ENCODE measurements around the gene YY1.

The YY1 gene

DNA sequence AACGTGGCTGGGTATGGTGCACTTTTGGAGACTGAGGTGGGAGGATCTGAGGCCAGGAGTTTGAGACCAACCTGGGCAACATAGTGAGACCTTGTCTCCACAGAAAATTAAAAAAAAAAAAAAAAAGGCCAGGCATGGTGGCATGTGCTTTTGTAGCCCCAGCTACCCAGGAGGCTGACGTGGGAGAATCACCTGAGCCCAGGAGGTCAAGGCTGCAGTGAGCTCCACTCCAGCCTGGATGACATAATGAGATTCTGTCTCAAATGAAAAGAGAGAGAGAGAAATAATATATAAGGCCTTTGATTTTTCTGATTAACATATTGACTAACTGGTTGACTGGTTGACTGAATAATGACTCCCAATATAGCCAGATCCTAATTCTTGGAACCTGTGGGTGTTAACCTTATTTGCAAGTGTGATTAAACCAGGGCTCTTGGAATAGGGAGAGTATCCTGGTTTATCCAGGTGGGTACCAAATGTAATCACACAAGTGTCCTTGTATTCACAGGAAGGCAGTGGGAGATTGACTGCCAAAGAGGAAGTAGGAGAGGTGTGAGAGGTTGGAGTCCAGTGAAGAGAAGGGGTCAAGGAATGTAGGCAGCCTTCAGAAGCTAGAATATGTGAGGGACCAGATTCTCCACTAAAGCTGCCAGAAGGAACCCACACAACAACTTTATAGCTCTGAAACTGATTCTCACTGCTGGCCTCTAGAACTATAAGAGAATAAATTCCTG, 12.0 kb downstream of the YY1 start:
- no peak overlapping the region for H3K27ac ChIP-seq
- no peak overlapping the region for H3K9ac ChIP-seq (ENCODE audit: insufficient read length)
- H3K9me3 ChIP-seq (ENCODE audit: low read depth, low read length) = no peaks in the 10 kb centered on the region
- no peak for DNase-seq (ENCODE audit: low read depth, low spot score)
- no peak overlapping the region for H3K4me3 ChIP-seq
- TF ChIP-seq POLR2AphosphoS5 (IDR thresholded peaks at IDR 0.05; ENCODE audit: borderline replicate concordance, low read depth, low read length) = no peak
- no peak for TF ChIP-seq FOXP2 (optimal IDR thresholded peaks at IDR 0.05; ENCODE audit: control extremely low read depth, extremely low read length, insufficient read depth)
- TF ChIP-seq EZH2 (IDR thresholded peaks at IDR 0.05) = no peak
- peaks cover 11% of the 10 kb centered on the region for H3K36me3 ChIP-seq (ENCODE audit: insufficient read depth, low read length)

DNA sequence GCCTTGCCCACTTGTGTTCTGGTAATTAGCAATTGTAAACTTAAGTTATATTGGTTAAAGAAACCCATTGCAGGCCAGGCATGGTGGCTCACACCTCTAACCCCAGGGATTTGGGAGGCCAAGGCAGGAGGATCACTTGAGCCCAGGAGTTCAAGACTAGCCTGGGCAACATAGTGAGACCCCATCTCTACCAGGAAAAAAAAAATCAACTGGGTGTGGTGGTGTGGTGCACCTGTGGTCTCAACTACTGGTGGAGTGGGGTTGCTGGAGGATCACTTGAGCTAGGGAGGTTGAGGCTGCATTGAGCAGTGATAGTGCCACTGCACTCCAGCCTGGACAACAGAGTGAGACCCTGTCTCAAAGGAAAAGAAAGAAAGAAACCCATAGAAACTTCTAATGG, 13.7 kb downstream of the YY1 start:
- Histone ChIP-seq H3K9me3 (ENCODE audit: low read depth, low read length) (no peaks in the 10 kb centered on the region), H3K9ac (ENCODE audit: insufficient read length) (no peak overlapping the region), H3K27ac (no peak overlapping the region), H3K4me3 (no peak overlapping the region), H3K36me3 (ENCODE audit: insufficient read depth, low read length) (peaks cover 15% of the 10 kb centered on the region)
- DNase-seq (ENCODE audit: low read depth, low spot score) = no peak
- no peak for TF ChIP-seq EZH2 (IDR thresholded peaks at IDR 0.05)
- TF ChIP-seq FOXP2 (optimal IDR thresholded peaks at IDR 0.05; ENCODE audit: control extremely low read depth, extremely low read length, insufficient read depth) = no peak
- TF ChIP-seq POLR2AphosphoS5 (IDR thresholded peaks at IDR 0.05; ENCODE audit: borderline replicate concordance, low read depth, low read length) = no peak

DNA sequence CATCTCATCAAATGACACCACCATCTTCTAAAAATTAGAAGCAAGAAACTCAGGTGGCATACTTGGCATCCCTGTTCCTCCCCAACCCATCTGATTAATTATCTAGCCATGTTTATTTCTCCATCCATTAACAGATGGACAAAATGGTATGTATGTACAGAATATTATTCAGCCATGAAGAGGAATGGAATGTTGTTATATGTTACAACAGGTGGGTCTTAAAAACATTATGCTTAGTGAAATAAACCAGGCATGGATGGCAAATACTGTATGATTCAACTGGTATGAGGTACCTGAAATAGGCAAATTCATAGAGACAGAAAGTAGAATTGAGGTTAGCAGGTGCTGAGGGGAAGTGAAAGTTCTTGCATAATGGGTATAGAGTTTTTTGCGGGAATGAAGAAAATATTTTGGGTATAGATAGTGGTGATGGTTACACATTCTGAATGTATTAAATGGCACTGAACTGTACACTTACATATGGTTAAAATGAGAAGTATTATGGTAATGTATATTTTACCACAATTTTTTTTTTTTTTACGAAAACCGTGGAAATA, 17.5 kb downstream of the YY1 start:
- no peak overlapping the region for H3K27ac ChIP-seq
- no peaks in the 10 kb centered on the region for H3K9me3 ChIP-seq (ENCODE audit: low read depth, low read length)
- no peak for DNase-seq (ENCODE audit: low read depth, low spot score)
- no peak overlapping the region for H3K9ac ChIP-seq (ENCODE audit: insufficient read length)
- H3K4me3 ChIP-seq = no peak overlapping the region
- H3K36me3 ChIP-seq (ENCODE audit: insufficient read depth, low read length) = peaks cover 11% of the 10 kb centered on the region
- no peak for TF ChIP-seq POLR2AphosphoS5 (IDR thresholded peaks at IDR 0.05; ENCODE audit: borderline replicate concordance, low read depth, low read length)
- no peak for TF ChIP-seq EZH2 (IDR thresholded peaks at IDR 0.05)
- no peak for TF ChIP-seq FOXP2 (optimal IDR thresholded peaks at IDR 0.05; ENCODE audit: control extremely low read depth, extremely low read length, insufficient read depth)

DNA sequence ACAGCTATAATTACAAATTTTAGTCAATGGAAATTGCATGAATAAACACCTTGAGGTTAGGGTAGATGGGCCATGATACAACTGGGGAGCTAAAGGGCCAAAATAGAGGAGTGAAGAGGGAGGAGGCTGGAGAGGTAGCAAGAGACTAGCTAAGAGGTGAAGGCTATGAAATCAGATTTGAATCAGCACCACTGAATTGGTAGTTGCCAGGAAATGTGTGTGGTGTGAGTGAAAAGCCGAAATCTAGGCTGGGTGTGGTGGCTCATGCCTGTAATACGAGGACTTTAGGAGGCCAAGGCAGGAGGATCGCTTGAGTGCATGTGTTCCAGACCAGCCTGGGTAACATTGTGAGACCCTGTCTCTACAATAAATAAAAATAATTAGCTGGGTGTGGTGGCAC, 22.7 kb downstream of the YY1 start:
- no peak for DNase-seq (ENCODE audit: low read depth, low spot score)
- TF ChIP-seq EZH2 (IDR thresholded peaks at IDR 0.05) (no peak), POLR2AphosphoS5 (IDR thresholded peaks at IDR 0.05; ENCODE audit: borderline replicate concordance, low read depth, low read length) (no peak), FOXP2 (optimal IDR thresholded peaks at IDR 0.05; ENCODE audit: control extremely low read depth, extremely low read length, insufficient read depth) (no peak)
- Histone ChIP-seq H3K4me3 (no peak overlapping the region), H3K27ac (no peak overlapping the region), H3K9me3 (ENCODE audit: low read depth, low read length) (no peaks in the 10 kb centered on the region), H3K9ac (ENCODE audit: insufficient read length) (no peak overlapping the region), H3K36me3 (ENCODE audit: insufficient read depth, low read length) (peaks cover 37% of the 10 kb centered on the region)

DNA sequence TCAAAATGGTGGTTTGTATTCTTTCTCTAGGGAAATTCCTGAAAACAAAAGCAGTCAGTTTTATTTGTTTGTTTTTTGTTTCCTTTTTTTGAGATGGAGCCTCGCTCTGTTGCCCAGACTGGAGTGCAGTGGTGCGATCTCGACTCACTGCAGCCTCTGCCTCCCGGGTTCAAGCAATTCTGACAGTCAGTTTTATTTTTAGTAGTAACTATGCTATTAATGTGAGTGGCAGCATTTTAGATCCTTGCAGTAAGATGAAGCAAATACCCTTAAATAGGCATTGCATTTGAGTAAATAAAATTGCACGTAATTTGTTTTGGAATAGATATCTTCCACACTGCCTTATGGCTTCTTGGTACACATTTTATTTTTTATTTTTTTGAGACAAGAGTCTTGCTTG, 23.6 kb downstream of the YY1 start:
- DNase-seq (ENCODE audit: low read depth, low spot score) = no peak
- no peak overlapping the region for H3K27ac ChIP-seq

DNA sequence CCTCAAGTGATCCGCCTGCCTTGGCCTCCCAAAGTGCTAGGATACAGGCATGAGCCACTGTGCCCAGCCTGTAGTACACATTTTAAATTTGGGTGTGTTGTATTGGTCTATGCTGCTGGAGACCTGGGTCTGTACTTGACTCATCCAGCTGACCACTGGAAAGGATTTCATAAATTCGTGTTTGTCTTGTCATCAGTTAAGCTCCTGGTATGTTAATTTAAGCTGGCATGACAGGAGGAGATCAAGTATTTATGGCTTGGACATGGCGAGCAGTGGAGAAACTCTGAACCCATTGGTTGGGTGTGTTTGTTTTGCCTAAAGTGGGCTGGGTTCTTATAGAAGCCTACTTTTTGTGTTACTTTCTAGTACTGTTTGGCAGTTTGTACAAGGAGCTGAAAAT, 24.2 kb downstream of the YY1 start:
- H3K9ac ChIP-seq (ENCODE audit: insufficient read length) = no peak overlapping the region
- no peak for DNase-seq (ENCODE audit: low read depth, low spot score)
- no peaks in the 10 kb centered on the region for H3K9me3 ChIP-seq (ENCODE audit: low read depth, low read length)

More for the DNA sequence above, 23.6 kb downstream of the YY1 start:
- TF ChIP-seq EZH2 (IDR thresholded peaks at IDR 0.05) (no peak), FOXP2 (optimal IDR thresholded peaks at IDR 0.05; ENCODE audit: control extremely low read depth, extremely low read length, insufficient read depth) (no peak), POLR2AphosphoS5 (IDR thresholded peaks at IDR 0.05; ENCODE audit: borderline replicate concordance, low read depth, low read length) (no peak)
- Histone ChIP-seq H3K9ac (ENCODE audit: insufficient read length) (no peak overlapping the region), H3K9me3 (ENCODE audit: low read depth, low read length) (no peaks in the 10 kb centered on the region), H3K36me3 (ENCODE audit: insufficient read depth, low read length) (peaks cover 42% of the 10 kb centered on the region), H3K4me3 (no peak overlapping the region)

DNA sequence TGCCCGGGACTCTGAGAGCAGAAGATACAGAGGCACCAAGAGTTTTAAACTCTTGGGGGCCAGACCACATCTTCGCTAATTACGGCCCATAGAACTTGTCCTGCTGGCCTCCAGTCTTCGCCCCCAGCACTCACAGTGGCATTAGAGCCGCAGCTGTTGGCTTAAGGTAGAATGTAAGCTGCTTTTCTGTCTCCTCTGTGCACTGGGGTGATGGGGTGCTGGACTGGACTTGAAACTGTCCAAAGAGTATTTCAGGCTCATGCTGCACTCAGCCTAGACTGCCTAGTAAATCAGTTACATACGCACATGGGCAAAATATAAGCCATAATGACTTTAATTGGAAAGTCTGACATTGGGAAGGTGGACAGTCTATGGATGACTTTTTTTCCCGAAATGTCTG, 29.0 kb downstream of the YY1 start:
- no peak overlapping the region for H3K9ac ChIP-seq (ENCODE audit: insufficient read length)
- no peak overlapping the region for H3K27ac ChIP-seq
- no peak overlapping the region for H3K4me3 ChIP-seq
- H3K36me3 ChIP-seq (ENCODE audit: insufficient read depth, low read length) = peaks cover 47% of the 10 kb centered on the region
- TF ChIP-seq FOXP2 (optimal IDR thresholded peaks at IDR 0.05; ENCODE audit: control extremely low read depth, extremely low read length, insufficient read depth) = no peak
- no peak for TF ChIP-seq POLR2AphosphoS5 (IDR thresholded peaks at IDR 0.05; ENCODE audit: borderline replicate concordance, low read depth, low read length)
- no peak for TF ChIP-seq EZH2 (IDR thresholded peaks at IDR 0.05)
- H3K9me3 ChIP-seq (ENCODE audit: low read depth, low read length) = no peaks in the 10 kb centered on the region
- no peak for DNase-seq (ENCODE audit: low read depth, low spot score)

More for the DNA sequence above, 24.2 kb downstream of the YY1 start:
- Histone ChIP-seq H3K36me3 (ENCODE audit: insufficient read depth, low read length) (peaks cover 46% of the 10 kb centered on the region), H3K27ac (no peak overlapping the region), H3K4me3 (no peak overlapping the region)
- TF ChIP-seq POLR2AphosphoS5 (IDR thresholded peaks at IDR 0.05; ENCODE audit: borderline replicate concordance, low read depth, low read length) = no peak
- no peak for TF ChIP-seq FOXP2 (optimal IDR thresholded peaks at IDR 0.05; ENCODE audit: control extremely low read depth, extremely low read length, insufficient read depth)
- no peak for TF ChIP-seq EZH2 (IDR thresholded peaks at IDR 0.05)

DNA sequence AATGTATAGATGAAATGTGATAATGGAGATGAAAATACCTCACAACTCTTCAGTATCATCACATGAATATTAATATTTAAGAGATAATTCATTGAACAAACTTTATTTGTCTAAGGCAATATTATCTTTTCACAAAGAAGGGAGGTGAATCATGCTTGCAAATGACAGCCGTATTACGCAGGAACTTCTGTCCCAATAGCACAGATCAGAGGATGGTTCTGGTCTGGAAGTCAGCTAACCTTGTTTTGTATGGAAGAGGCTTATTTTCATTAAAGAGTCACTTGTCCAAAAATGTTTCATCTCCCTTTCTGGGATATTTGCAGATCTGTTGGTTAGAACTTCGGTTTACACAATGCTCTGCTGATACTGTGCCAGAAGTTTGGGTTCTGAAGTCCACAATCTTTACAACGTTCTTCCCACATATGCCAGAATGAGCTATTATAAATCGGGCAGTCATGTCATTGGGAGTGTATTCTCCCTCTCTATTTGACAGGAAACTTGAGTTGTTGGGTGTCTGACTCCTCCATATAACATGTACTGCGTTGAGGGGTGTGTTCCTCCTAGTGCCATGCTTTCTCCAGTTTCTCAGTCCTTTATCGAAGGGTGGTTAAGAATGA, 29.8 kb downstream of the YY1 start:
- no peak overlapping the region for H3K9ac ChIP-seq (ENCODE audit: insufficient read length)
- no peak for DNase-seq (ENCODE audit: low read depth, low spot score)
- H3K36me3 ChIP-seq (ENCODE audit: insufficient read depth, low read length) = peaks cover 40% of the 10 kb centered on the region
- H3K27ac ChIP-seq = no peak overlapping the region
- TF ChIP-seq POLR2AphosphoS5 (IDR thresholded peaks at IDR 0.05; ENCODE audit: borderline replicate concordance, low read depth, low read length) = no peak
- no peak for TF ChIP-seq EZH2 (IDR thresholded peaks at IDR 0.05)
- TF ChIP-seq FOXP2 (optimal IDR thresholded peaks at IDR 0.05; ENCODE audit: control extremely low read depth, extremely low read length, insufficient read depth) = no peak
- H3K9me3 ChIP-seq (ENCODE audit: low read depth, low read length) = no peaks in the 10 kb centered on the region
- no peak overlapping the region for H3K4me3 ChIP-seq

Measured in SK-N-MC (cell line).